Esophagus (tissue), 2 donors: ENCODE results near the gene SLC49A3. TPM values are rescaled to one million over a fixed set of nuclear protein-coding genes. Genes with fewer than 3 reads are reported as not detected.

ENCODE experiments used
- H3K27ac ChIP-seq, 2 donors: one replicate each; pipeline ENCODE4 v1.5.1; 2013; ENCODE audit warnings: low read depth in 2 of 2, mild to moderate bottlenecking in 2 of 2, inconsistent platforms in 1 of 2, low read length in 1 of 2, moderate library complexity in 1 of 2
- H3K27me3 ChIP-seq, 2 donors: one replicate each; pipeline ENCODE4 v1.6.1; 2013; ENCODE audit warnings: low read length in 2 of 2, control low read depth in 1 of 2, mild to moderate bottlenecking in 1 of 2; ENCODE audit not compliant: insufficient read depth in 2 of 2, control insufficient read depth in 1 of 2
- H3K36me3 ChIP-seq, 2 donors: one replicate each; pipeline ENCODE4 v1.6.1; 2013; ENCODE audit warnings: low read length in 1 of 2; ENCODE audit not compliant: control insufficient read depth in 2 of 2, insufficient read depth in 2 of 2
- H3K4me1 ChIP-seq, 2 donors: one replicate each; pipeline ENCODE4 v1.6.1; 2013; ENCODE audit warnings: low read length in 1 of 2; ENCODE audit not compliant: control insufficient read depth in 2 of 2, insufficient read depth in 2 of 2
- H3K4me3 ChIP-seq, 2 donors: one replicate each; pipeline ENCODE4 v1.5.1; 2013; ENCODE audit warnings: low read length in 2 of 2, mild to moderate bottlenecking in 2 of 2, low read depth in 1 of 2, moderate library complexity in 1 of 2
- H3K9me3 ChIP-seq, 2 donors: one replicate each; pipeline ENCODE4 v1.6.1; 2013; ENCODE audit warnings: mild to moderate bottlenecking in 2 of 2, low read depth in 1 of 2, low read length in 1 of 2, moderate library complexity in 1 of 2; ENCODE audit not compliant: control insufficient read depth in 2 of 2, insufficient read depth in 1 of 2
- WGBS, 2 donors: extraction: QIAGEN DNeasy Blood & Tissue Kit; methylation state at CpG; one replicate each; pipeline ENCODE4 v1.1.7; 2013; 5-methylcytosine and 5-hydroxymethylcytosine counted together
- polyA plus RNA-seq, 2 donors: library from polyadenylated mRNA; stranded (reverse); fragments of 200-250 nt; gene quantifications; one replicate each; pipeline ENCODE4 v1.2.3, GENCODE V29; 2013
- donor health status: healthy with polysubstance abuse.
- donor health status: Bipolar disorder and iron deficiency.

Gene SLC49A3
- polyA plus RNA-seq, 2 donors: 3.8 to 7.2 TPM

- 75% methylated on average over 22 to 23 of the region's 23 CpGs for WGBS, 2 donors
- Histone ChIP-seq H3K4me3 (no peak overlapping the region), H3K4me1 (peaks cover 0 to 5% of the 10 kb centered on the region in 2 donors), H3K27me3 (no peaks in the 10 kb centered on the region), H3K27ac (no peak overlapping the region), H3K9me3 (no peaks in the 10 kb centered on the region), H3K36me3 (no peaks in the 10 kb centered on the region)
These were observed 31.6 kb downstream of the SLC49A3 start for GRCh38 chr4:657338-657833.

DNA sequence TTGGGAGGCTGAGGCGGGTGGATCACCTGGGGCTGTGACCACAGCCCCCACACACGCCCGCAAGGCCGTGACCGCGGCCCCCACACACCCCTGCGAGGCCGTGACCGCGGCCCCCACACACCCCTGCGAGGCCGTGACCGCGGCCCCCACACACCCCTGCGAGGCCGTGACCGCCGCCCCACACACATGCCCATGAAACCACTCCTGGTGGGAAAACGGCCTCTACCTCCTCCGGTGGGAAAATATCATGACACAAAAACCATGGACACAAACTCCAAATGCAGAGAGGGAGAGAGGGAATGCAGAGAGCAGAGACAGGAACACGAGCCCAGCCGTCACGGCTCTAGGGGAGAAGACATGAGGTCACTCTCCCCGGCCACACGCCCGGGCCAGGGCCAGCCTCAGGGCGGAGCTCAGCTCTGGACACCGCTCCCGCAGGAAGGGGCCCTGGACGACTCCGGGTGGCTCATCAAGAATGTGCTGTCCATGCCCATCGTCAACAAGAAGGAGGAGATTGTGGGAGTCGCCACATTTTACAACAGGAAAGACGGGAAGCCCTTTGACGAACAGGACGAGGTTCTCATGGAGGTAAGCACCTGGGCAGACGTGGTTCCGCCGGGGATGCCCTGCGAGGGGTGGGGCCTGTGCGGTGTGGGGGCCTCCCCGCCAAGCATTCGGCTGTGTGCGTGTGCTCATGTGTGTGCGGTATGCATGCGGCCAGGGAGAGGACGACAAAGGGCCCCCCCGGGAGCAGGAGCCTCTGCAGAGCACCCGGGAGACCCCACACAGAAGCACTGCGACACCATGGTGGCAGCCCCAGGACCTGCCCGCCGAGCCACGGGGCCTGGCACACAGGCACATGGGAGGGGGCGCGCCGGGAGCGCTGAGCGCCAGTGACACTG lies 32.3 kb downstream of the SLC49A3 start:
- Histone ChIP-seq H3K27ac (no peak overlapping the region), H3K9me3 (no peaks in the 10 kb centered on the region), H3K36me3 (no peaks in the 10 kb centered on the region), H3K4me1 (peaks cover 0 to 5% of the 10 kb centered on the region in 2 donors), H3K4me3 (no peak overlapping the region), H3K27me3 (no peaks in the 10 kb centered on the region)
- WGBS, 2 donors: 73 to 77% methylated on average over 58 of the region's 58 CpGs

DNA sequence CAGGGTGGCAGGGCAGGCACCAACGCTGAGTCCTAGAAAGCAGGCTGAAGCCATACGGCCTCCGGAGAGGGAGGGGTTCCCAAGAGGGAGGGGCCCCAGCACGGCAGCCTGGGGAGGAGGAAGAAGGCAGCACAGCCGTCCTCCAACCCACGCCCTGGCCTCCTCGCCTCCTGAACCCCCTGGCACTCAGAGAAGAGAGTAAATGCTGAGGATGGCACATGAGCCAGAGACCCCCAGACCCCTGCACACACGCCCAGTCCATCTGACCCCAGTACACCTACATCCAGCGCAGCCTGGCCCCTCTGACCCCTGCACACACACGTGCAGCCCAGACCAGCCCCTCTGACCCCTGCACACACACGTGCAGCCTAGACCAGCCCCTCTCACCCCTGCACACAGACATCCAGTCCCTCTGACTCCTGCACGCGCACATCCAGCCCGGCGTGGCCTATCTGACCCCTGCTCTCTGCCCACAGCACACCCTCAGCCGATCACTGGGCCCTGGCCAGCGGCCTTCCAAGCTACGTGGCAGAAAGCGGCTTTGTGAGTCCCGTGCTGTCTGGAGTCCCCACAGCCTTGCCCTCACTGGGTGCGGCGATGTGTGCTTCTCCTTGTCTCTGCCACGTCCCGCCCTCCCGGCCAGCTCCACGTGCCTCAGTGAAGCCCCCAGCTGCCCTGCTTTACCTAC lies 33.3 kb downstream of the SLC49A3 start:
- Histone ChIP-seq H3K27me3 (no peaks in the 10 kb centered on the region), H3K9me3 (no peaks in the 10 kb centered on the region)
- WGBS, 2 donors: 65 to 68% methylated on average over 25 to 26 of the region's 26 CpGs

GRCh38 chr4:654871-655463 lies 34.0 kb downstream of the SLC49A3 start:
- no peaks in the 10 kb centered on the region for H3K36me3 ChIP-seq
- no peak overlapping the region for H3K4me3 ChIP-seq
- H3K27ac ChIP-seq: no peak overlapping the region
- H3K4me1 ChIP-seq: peaks cover 0 to 9% of the 10 kb centered on the region in 2 donors
- H3K27me3 ChIP-seq: peaks cover 0 to 2% of the 10 kb centered on the region in 2 donors
- H3K9me3 ChIP-seq: no peaks in the 10 kb centered on the region
- 53 to 56% methylated on average over 17 of the region's 17 CpGs for WGBS, 2 donors

More for the DNA sequence above, 33.3 kb downstream of the SLC49A3 start:
- Histone ChIP-seq H3K4me3 (no peak overlapping the region), H3K36me3 (no peaks in the 10 kb centered on the region), H3K4me1 (peaks cover 0 to 9% of the 10 kb centered on the region in 2 donors), H3K27ac (no peak overlapping the region)

GRCh38 chr4:654503-654845 lies 34.5 kb downstream of the SLC49A3 start:
- Histone ChIP-seq H3K27ac (no peak overlapping the region), H3K27me3 (peaks cover 0 to 2% of the 10 kb centered on the region in 2 donors)

DNA sequence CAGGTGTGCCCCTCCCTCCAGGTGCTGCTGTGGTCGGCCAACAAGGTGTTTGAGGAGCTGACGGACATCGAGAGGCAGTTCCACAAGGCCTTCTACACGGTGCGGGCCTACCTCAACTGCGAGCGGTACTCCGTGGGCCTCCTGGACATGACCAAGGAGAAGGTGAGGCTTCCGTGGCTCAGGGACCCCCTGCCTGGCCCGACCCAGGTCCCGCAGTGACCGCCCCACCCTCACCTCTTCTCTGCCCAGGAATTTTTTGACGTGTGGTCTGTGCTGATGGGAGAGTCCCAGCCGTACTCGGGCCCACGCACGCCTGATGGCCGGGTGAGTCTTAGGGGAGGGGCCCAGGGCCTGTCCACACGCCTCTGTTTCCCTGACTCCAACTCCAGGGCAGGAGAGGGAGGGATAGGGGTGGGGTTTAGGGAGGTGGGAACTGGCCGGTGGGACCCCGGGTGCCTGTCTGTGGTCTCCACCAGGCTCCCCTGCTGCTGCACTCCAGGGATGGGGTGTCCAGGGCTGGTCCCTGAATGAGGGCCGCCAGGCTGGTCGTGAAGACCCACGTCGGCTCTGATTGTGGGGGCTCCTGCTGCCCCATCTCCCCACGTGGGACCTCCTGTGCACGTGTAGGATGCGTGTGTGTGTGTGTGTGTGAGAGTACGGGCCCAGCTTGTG lies 35.0 kb downstream of the SLC49A3 start:
- Histone ChIP-seq H3K9me3 (no peaks in the 10 kb centered on the region), H3K27ac (no peak overlapping the region), H3K36me3 (no peaks in the 10 kb centered on the region), H3K4me1 (peaks cover 0 to 9% of the 10 kb centered on the region in 2 donors), H3K27me3 (peaks cover 0 to 2% of the 10 kb centered on the region in 2 donors), H3K4me3 (no peak overlapping the region)
- WGBS, 2 donors: 81 to 84% methylated on average over 29 of the region's 29 CpGs

More at GRCh38 chr4:654503-654845, 34.5 kb downstream of the SLC49A3 start:
- H3K9me3 ChIP-seq: no peaks in the 10 kb centered on the region
- peaks cover 0 to 9% of the 10 kb centered on the region in 2 donors for H3K4me1 ChIP-seq
- H3K4me3 ChIP-seq: no peak overlapping the region
- WGBS, 2 donors: 90 to 93% methylated on average over 17 of the region's 17 CpGs
- H3K36me3 ChIP-seq: no peaks in the 10 kb centered on the region

DNA sequence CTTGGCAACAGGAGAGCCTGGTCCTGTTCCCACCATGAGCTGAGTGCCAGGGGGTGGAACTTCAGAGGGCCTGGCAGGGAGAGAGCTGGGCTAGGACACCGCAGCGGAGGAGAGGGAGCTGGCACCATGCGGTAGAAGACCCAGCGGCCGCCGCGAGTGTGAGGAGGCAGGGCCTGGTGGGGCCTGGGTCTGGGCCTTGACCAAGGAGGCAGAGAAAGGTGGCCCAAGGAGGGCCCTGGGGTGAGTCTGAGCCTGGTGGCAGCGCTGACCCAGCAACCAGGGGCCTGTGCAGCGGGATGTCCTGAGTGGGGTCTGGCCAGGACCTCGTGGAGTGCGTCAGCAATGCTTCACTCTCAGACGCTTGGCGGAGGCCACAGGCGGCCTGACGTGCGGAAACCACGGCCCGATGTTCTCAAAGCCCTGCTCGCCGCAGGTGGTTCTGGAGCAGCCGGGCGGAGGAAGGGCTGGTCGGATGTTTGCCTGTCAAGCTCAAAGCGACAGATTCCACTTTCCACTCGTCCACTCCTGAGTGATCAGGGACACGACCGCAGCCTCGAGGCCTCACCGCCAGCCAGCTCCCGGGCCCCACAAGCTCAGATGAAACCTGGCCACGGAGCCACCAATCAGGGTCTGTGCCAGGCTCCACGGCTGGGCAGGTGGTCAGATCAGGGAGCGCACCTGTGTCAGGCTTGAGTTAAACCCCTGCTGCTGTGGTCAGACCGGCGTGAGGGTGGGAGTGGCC lies 35.7 kb downstream of the SLC49A3 start:
- peaks cover 0 to 3% of the 10 kb centered on the region in 2 donors for H3K9me3 ChIP-seq
- no peak overlapping the region for H3K4me3 ChIP-seq
- peaks cover 0 to 2% of the 10 kb centered on the region in 2 donors for H3K27me3 ChIP-seq
- no peaks in the 10 kb centered on the region for H3K36me3 ChIP-seq
- 88 to 90% methylated on average over 35 of the region's 35 CpGs for WGBS, 2 donors
- peaks cover 0 to 9% of the 10 kb centered on the region in 2 donors for H3K4me1 ChIP-seq
- no peak overlapping the region for H3K27ac ChIP-seq

GRCh38 chr4:651884-652642 lies 36.9 kb downstream of the SLC49A3 start:
- Histone ChIP-seq H3K4me3 (no peak overlapping the region), H3K4me1 (peaks cover 0 to 7% of the 10 kb centered on the region in 2 donors), H3K9me3 (peaks cover 0 to 3% of the 10 kb centered on the region in 2 donors), H3K27ac (no peak overlapping the region), H3K27me3 (peaks cover 0 to 2% of the 10 kb centered on the region in 2 donors), H3K36me3 (no peaks in the 10 kb centered on the region)
- WGBS, 2 donors: 63 to 66% methylated on average over 24 of the region's 24 CpGs
